Testis (tissue), 3 donors: ENCODE results near the gene SMIM30. TPM values are rescaled to one million over a fixed set of nuclear protein-coding genes. Genes with fewer than 3 reads are reported as not detected.

Experiments used
- DNase-seq: peaks from one replicate; pipeline ENCODE4 v3.0.0-alpha.2; 2019
- H3K27ac ChIP-seq, 2 donors: fragments of 200-600 bp; sonication (generic); one replicate each; pipeline ENCODE4 v1.5.1; 2019
- H3K27me3 ChIP-seq: fragments of 200-600 bp; sonication (generic); one replicate; pipeline ENCODE4 v1.5.1; 2019
- H3K36me3 ChIP-seq: fragments of 200-600 bp; sonication (generic); one replicate; pipeline ENCODE4 v1.5.1; 2017; ENCODE audit warnings: low read depth; ENCODE audit errors: missing control alignments
- H3K4me1 ChIP-seq: fragments of 200-600 bp; sonication (generic); one replicate; pipeline ENCODE4 v1.5.1; 2019
- H3K4me3 ChIP-seq, 2 donors: fragments of 200-600 bp; sonication (generic); one replicate each; pipeline ENCODE4 v1.5.1; 2017 to 2019
- H3K9me3 ChIP-seq: fragments of 200-600 bp; sonication (generic); one replicate; pipeline ENCODE4 v1.5.1; 2017
- POLR2A ChIP-seq: fragments of 450-650 bp; IDR thresholded peaks from one replicate; pipeline ENCODE4 v1.6.1; 2017; ENCODE audit warnings: antibody characterized with exemption, mild to moderate bottlenecking, moderate library complexity
- WGBS, 2 donors: methylation state at CpG; one replicate each; pipeline ENCODE4 v1.1.5; 2018; 5-methylcytosine and 5-hydroxymethylcytosine counted together
- intact Hi-C: fragments of 100-400 bp; cut with DNase I; formaldehyde crosslinking; loops from one replicate; pipeline ENCODE4 v1.15.1; 2023; ENCODE audit warnings: low total_unique reads
- polyA plus RNA-seq: library from polyadenylated mRNA; stranded (reverse); fragments of 350-450 nt; fragmentation: Illumina TruSeq; extraction: RNeasy Lipid Tissue Mini Kit (QIAGEN cat#74804); gene quantifications from one replicate; pipeline ENCODE4 v1.2.3, GENCODE V29; 2014; ENCODE audit warnings: low read depth, low replicate concordance; ENCODE audit not compliant: insufficient read depth
- total RNA-seq, 2 donors: library from RNA; depleted of rRNA; stranded (reverse); fragments of >200 nt; gene quantifications; one replicate each; pipeline ENCODE4 v1.2.3, GENCODE V29; 2016
- TF ChIP-seq, protein P1 (sequence below), 3 experiments: fragments of 450-650 bp in 2 of 3; fragments of 200-600 bp in 1 of 3; sonication (generic) in 1 of 3; IDR thresholded peaks; one replicate each; pipeline ENCODE4 v1.5.1; 2016 to 2019; ENCODE audit warnings: antibody characterized with exemption in 3 of 3, mild to moderate bottlenecking in 2 of 3, moderate library complexity in 1 of 3

Gene SMIM30
- total and polyA plus RNA-seq, 3 donors from 2014 or later = 23.2 to 27.7 (median 25.9) TPM

DNA sequence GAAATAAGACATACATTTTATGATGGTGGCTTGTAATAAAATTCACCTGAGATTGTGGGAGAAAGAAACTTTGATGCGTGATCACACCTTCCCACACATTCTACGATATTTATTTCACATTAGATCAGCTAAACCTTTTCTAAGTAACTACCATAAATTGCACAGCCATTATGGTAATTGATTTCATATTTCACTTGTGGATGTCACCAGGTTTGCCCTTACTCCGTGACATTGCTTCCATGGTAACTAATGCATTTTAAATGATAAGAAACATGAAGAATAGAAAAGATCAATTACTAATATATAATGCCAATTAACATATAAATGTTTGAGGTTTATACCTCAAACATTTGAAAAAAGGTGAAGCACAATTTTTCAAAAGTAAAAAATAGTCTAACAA lies 35.8 kb upstream of the SMIM30 start:
- 93 to 95% methylated on average over 3 of the region's 3 CpGs for WGBS, 2 donors
- no peak for DNase-seq
- no peaks in the 10 kb centered on the region for H3K9me3 ChIP-seq

DNA sequence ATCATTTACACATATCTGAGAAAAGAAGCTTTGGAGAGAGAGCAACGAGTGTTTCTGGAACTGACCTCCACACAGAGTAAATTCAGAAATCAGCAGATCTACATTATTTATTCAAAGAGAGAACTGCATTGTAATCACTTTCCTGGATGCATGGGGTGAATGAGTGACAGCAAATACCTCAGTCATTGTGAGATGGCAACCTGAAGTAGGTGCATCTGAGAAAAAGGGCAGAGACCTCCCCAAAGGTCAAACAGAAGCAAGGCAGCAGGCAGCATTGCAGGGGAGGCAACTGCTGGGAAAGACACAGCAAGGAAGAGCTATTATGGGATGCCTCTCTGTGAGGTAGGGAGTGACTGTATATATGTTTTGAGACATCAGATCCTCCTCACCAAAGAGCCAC lies 26.5 kb upstream of the SMIM30 start:
- H3K9me3 ChIP-seq = no peaks in the 10 kb centered on the region
- WGBS, 2 donors = 54 to 58% methylated on average over 1 of the region's 1 CpG
- no peak overlapping the region for H3K4me3 ChIP-seq
- no peaks in the 10 kb centered on the region for H3K27me3 ChIP-seq
- H3K36me3 ChIP-seq = no peaks in the 10 kb centered on the region
- DNase-seq = no peak
- no peak overlapping the region for H3K27ac ChIP-seq
- no peaks in the 10 kb centered on the region for H3K4me1 ChIP-seq
- intact Hi-C loops = no loop called here
- TF ChIP-seq POLR2A = no peak
- TF ChIP-seq, protein P1, sequence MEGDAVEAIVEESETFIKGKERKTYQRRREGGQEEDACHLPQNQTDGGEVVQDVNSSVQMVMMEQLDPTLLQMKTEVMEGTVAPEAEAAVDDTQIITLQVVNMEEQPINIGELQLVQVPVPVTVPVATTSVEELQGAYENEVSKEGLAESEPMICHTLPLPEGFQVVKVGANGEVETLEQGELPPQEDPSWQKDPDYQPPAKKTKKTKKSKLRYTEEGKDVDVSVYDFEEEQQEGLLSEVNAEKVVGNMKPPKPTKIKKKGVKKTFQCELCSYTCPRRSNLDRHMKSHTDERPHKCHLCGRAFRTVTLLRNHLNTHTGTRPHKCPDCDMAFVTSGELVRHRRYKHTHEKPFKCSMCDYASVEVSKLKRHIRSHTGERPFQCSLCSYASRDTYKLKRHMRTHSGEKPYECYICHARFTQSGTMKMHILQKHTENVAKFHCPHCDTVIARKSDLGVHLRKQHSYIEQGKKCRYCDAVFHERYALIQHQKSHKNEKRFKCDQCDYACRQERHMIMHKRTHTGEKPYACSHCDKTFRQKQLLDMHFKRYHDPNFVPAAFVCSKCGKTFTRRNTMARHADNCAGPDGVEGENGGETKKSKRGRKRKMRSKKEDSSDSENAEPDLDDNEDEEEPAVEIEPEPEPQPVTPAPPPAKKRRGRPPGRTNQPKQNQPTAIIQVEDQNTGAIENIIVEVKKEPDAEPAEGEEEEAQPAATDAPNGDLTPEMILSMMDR (IDR thresholded peaks at IDR 0.05) = no peak

More for the DNA sequence above, 35.8 kb upstream of the SMIM30 start:
- H3K27me3 ChIP-seq = no peaks in the 10 kb centered on the region
- no peaks in the 10 kb centered on the region for H3K36me3 ChIP-seq
- TF ChIP-seq, protein P1 (IDR thresholded peaks at IDR 0.05) = no peak
- TF ChIP-seq POLR2A = no peak
- H3K4me1 ChIP-seq = no peaks in the 10 kb centered on the region
- no peak overlapping the region for H3K4me3 ChIP-seq
- intact Hi-C loops = no loop called here
- H3K27ac ChIP-seq = no peak overlapping the region

- DNase-seq = no peak
- H3K27ac ChIP-seq = no peak overlapping the region
- no peaks in the 10 kb centered on the region for H3K4me1 ChIP-seq
- H3K4me3 ChIP-seq = no peak overlapping the region
- intact Hi-C loops = no loop called here
- H3K9me3 ChIP-seq = no peaks in the 10 kb centered on the region
- no peaks in the 10 kb centered on the region for H3K27me3 ChIP-seq
- TF ChIP-seq POLR2A = no peak
- TF ChIP-seq, protein P1 (IDR thresholded peaks at IDR 0.05) = no peak
- 66 to 89% methylated on average over 2 of the region's 2 CpGs for WGBS, 2 donors
- H3K36me3 ChIP-seq = no peaks in the 10 kb centered on the region
These were observed 25.3 kb upstream of the SMIM30 start for GRCh38 chr7:113143486-113144257.

DNA sequence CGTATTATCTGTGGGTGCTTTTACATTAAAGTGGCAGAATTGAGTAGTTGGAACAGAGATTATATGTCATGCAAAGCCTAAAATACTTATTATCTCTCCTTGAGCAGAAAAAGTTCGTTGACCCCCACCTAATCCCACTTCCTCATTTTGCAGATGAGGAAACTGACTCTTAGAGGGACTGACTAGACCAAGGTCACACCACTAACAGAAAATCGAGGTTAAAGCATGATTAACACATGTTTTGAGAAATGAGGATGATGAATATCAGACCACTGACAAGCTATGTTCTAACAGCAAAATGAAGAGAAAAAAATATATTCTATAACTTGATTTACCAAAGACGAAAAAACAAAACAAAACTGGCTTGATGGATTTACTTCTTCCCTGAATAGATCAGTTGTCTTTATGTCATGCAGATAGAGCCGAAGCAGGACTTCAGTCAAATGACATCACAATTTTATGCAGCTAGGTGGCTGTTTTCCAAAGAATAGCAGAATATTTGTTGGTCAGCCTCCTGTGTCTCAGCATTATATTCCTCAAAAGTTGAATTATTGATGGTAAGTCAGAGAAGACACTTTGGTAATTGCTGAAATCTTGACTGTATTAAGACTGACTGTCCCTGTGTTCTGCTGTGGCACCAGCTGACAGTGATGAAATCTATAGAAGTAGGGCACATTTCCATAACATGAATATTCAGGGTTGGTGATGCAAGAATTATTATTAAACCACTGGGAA lies 24.2 kb upstream of the SMIM30 start:
- intact Hi-C loops = no loop called here
- no peaks in the 10 kb centered on the region for H3K9me3 ChIP-seq
- no peak for DNase-seq
- no peak overlapping the region for H3K4me3 ChIP-seq
- TF ChIP-seq, protein P1 (IDR thresholded peaks at IDR 0.05) = no peak
- TF ChIP-seq POLR2A = no peak
- 63 to 72% methylated on average over 5 of the region's 5 CpGs for WGBS, 2 donors
- no peaks in the 10 kb centered on the region for H3K4me1 ChIP-seq
- H3K27me3 ChIP-seq = no peaks in the 10 kb centered on the region
- H3K27ac ChIP-seq = no peak overlapping the region
- H3K36me3 ChIP-seq = no peaks in the 10 kb centered on the region
